Ectodermal cell (in vitro differentiated cells): ENCODE measurements around the gene INSIG1.

Source experiments
- H3K27ac ChIP-seq: 2 replicates; pipeline ENCODE4 v1.7.0; 2013; ENCODE audit warnings: mild to moderate bottlenecking, low read depth, low read length; ENCODE audit not compliant: insufficient read depth, poor library complexity, severe bottlenecking
- H3K27me3 ChIP-seq: 2 replicates; pipeline ENCODE4 v1.7.0; 2013; ENCODE audit warnings: mild to moderate bottlenecking, low read length; ENCODE audit not compliant: insufficient read depth, control insufficient read depth, poor library complexity, severe bottlenecking
- H3K36me3 ChIP-seq: one replicate; pipeline ENCODE4 v1.7.0; 2013; ENCODE audit warnings: low read length; ENCODE audit not compliant: control insufficient read depth, insufficient read depth
- H3K4me1 ChIP-seq: one replicate; pipeline ENCODE4 v1.7.0; 2013; ENCODE audit warnings: low read length; ENCODE audit not compliant: control insufficient read depth, insufficient read depth
- H3K4me3 ChIP-seq: 2 replicates; pipeline ENCODE4 v1.7.0; 2013; ENCODE audit warnings: low read depth, low read length, control low read depth; ENCODE audit not compliant: insufficient read depth
- H3K9me3 ChIP-seq: 2 replicates; pipeline ENCODE4 v1.7.0; 2013; ENCODE audit warnings: mild to moderate bottlenecking, low read length, moderate library complexity; ENCODE audit not compliant: control insufficient read depth
- WGBS, 2 experiments: methylation state at CpG; one replicate each; pipeline ENCODE4 v1.1.7; 2013; ENCODE audit warnings: missing lambda C conversion rate in 2 of 2; 5-methylcytosine and 5-hydroxymethylcytosine counted together

The INSIG1 gene

GRCh38 chr7:155256761-155257481, 40.8 kb upstream of the INSIG1 start:
- Histone ChIP-seq H3K36me3 (no peaks in the 10 kb centered on the region), H3K4me1 (no peaks in the 10 kb centered on the region), H3K9me3 (no peaks in the 10 kb centered on the region), H3K27me3 (no peaks in the 10 kb centered on the region), H3K27ac (no peak overlapping the region), H3K4me3 (no peak overlapping the region)
- WGBS, 2 experiments, result 89 to 96% methylated on average over 7 to 8 of the region's 8 CpGs

GRCh38 chr7:155257482-155258225, 40.0 kb upstream of the INSIG1 start:
- Histone ChIP-seq H3K27ac (no peak overlapping the region), H3K9me3 (no peaks in the 10 kb centered on the region), H3K4me1 (no peaks in the 10 kb centered on the region), H3K27me3 (no peaks in the 10 kb centered on the region), H3K4me3 (no peak overlapping the region), H3K36me3 (no peaks in the 10 kb centered on the region)
- 93% methylated on average over 30 of the region's 30 CpGs for WGBS, 2 experiments

- H3K4me3 ChIP-seq, result no peak overlapping the region
Observed at GRCh38 chr7:155258226-155258560, 39.5 kb upstream of the INSIG1 start.

GRCh38 chr7:155259866-155260497, 37.7 kb upstream of the INSIG1 start:
- H3K27me3 ChIP-seq, result no peaks in the 10 kb centered on the region
- no peak overlapping the region for H3K27ac ChIP-seq
- H3K9me3 ChIP-seq, result no peaks in the 10 kb centered on the region
- no peak overlapping the region for H3K4me3 ChIP-seq
- 91 to 92% methylated on average over 13 of the region's 13 CpGs for WGBS, 2 experiments
- H3K36me3 ChIP-seq, result no peaks in the 10 kb centered on the region
- no peaks in the 10 kb centered on the region for H3K4me1 ChIP-seq

More at GRCh38 chr7:155258226-155258560, 39.5 kb upstream of the INSIG1 start:
- Histone ChIP-seq H3K36me3 (no peaks in the 10 kb centered on the region), H3K27ac (no peak overlapping the region), H3K4me1 (no peaks in the 10 kb centered on the region), H3K9me3 (no peaks in the 10 kb centered on the region), H3K27me3 (no peaks in the 10 kb centered on the region)
- WGBS, 2 experiments, result 84 to 90% methylated on average over 3 of the region's 3 CpGs

- 87 to 89% methylated on average over 13 of the region's 13 CpGs for WGBS, 2 experiments
- no peaks in the 10 kb centered on the region for H3K36me3 ChIP-seq
- H3K4me3 ChIP-seq, result no peak overlapping the region
- H3K4me1 ChIP-seq, result no peaks in the 10 kb centered on the region
- H3K27me3 ChIP-seq, result no peaks in the 10 kb centered on the region
- no peak overlapping the region for H3K27ac ChIP-seq
- no peaks in the 10 kb centered on the region for H3K9me3 ChIP-seq
Observed at GRCh38 chr7:155260498-155260872, 37.2 kb upstream of the INSIG1 start.

GRCh38 chr7:155261031-155261985, 36.4 kb upstream of the INSIG1 start:
- Histone ChIP-seq H3K27ac (no peak overlapping the region), H3K4me3 (no peak overlapping the region), H3K27me3 (no peaks in the 10 kb centered on the region), H3K9me3 (no peaks in the 10 kb centered on the region), H3K4me1 (no peaks in the 10 kb centered on the region), H3K36me3 (no peaks in the 10 kb centered on the region)
- 89 to 91% methylated on average over 19 to 21 of the region's 21 CpGs for WGBS, 2 experiments

- no peaks in the 10 kb centered on the region for H3K36me3 ChIP-seq
- no peaks in the 10 kb centered on the region for H3K9me3 ChIP-seq
- no peaks in the 10 kb centered on the region for H3K4me1 ChIP-seq
- H3K4me3 ChIP-seq, result no peak overlapping the region
- H3K27me3 ChIP-seq, result no peaks in the 10 kb centered on the region
- no peak overlapping the region for H3K27ac ChIP-seq
- WGBS, 2 experiments, result 87 to 89% methylated on average over 11 to 12 of the region's 12 CpGs
Observed at GRCh38 chr7:155262031-155262430, 35.6 kb upstream of the INSIG1 start.

GRCh38 chr7:155263051-155263450, 34.6 kb upstream of the INSIG1 start:
- no peak overlapping the region for H3K27ac ChIP-seq
- H3K9me3 ChIP-seq, result no peaks in the 10 kb centered on the region
- 93 to 94% methylated on average over 14 of the region's 14 CpGs for WGBS, 2 experiments
- no peak overlapping the region for H3K4me3 ChIP-seq
- H3K36me3 ChIP-seq, result no peaks in the 10 kb centered on the region
- no peaks in the 10 kb centered on the region for H3K27me3 ChIP-seq
- no peaks in the 10 kb centered on the region for H3K4me1 ChIP-seq

GRCh38 chr7:155263581-155264143, 34.0 kb upstream of the INSIG1 start:
- WGBS, 2 experiments, result 93 to 94% methylated on average over 11 of the region's 12 CpGs

More at GRCh38 chr7:155263581-155264143, 34.0 kb upstream of the INSIG1 start:
- Histone ChIP-seq H3K9me3 (no peaks in the 10 kb centered on the region), H3K27ac (no peak overlapping the region), H3K27me3 (no peaks in the 10 kb centered on the region), H3K36me3 (no peaks in the 10 kb centered on the region), H3K4me3 (no peak overlapping the region), H3K4me1 (no peaks in the 10 kb centered on the region)
